CD4-positive, alpha-beta T cell treated with Interleukin-6 at 100 ng/mL for 8 hours (primary cell): Measurements from ENCODE around the gene RGMB.
A peak's percentile ranks its signal among the peaks of the same experiment; 100 is the strongest.
"Not testable (repeated sequence)": the region's sequence is repeated elsewhere in the genome, so short reads cannot be mapped to it uniquely, and the experiment has no call there.

ENCODE experiments used
- DNase-seq: peaks from one replicate; pipeline ENCODE4 v3.0.0-alpha.2; 2020; ENCODE audit warnings: mixed read lengths, low spot score

Gene RGMB, protein sequence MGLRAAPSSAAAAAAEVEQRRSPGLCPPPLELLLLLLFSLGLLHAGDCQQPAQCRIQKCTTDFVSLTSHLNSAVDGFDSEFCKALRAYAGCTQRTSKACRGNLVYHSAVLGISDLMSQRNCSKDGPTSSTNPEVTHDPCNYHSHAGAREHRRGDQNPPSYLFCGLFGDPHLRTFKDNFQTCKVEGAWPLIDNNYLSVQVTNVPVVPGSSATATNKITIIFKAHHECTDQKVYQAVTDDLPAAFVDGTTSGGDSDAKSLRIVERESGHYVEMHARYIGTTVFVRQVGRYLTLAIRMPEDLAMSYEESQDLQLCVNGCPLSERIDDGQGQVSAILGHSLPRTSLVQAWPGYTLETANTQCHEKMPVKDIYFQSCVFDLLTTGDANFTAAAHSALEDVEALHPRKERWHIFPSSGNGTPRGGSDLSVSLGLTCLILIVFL

DNA sequence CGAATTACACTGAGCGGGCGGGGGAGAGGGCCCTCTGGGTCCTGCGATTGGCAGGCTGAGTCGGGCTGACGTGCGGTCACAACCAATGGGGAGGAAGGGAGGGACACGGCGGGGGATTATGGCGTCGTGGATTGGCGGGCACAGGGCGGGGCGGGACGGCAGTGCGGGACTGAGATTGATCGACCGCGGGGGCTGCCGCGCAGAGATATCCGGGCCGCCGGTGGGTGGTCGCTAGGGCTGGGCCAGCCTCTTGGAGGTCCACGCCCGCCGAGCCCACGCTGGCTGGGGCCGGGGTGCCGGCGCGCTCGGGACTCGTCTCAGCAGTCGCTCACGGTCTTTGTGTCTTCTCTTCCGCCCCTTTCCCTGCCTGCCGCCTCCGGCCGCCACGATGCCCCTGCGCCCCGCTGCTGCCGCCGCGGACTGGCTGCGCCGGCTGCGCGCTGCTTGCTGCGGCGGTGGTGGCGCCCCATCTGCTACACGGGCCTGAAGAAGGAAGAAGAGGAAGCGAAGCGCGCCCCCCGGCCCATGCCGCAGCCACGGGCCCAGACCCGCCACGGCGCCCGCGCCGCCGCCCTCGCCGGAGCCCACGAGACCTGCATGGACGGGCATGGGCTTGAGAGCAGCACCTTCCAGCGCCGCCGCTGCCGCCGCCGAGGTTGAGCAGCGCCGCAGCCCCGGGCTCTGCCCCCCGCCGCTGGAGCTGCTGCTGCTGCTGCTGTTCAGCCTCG lies at the start of gene RGMB:
TSS of gene RGMB (plus strand) at position 200 of the 728 bp plus-strand sequence. CDS start at position 608, 408 bp downstream.
- peak; percentile 93 for DNase-seq

DNA sequence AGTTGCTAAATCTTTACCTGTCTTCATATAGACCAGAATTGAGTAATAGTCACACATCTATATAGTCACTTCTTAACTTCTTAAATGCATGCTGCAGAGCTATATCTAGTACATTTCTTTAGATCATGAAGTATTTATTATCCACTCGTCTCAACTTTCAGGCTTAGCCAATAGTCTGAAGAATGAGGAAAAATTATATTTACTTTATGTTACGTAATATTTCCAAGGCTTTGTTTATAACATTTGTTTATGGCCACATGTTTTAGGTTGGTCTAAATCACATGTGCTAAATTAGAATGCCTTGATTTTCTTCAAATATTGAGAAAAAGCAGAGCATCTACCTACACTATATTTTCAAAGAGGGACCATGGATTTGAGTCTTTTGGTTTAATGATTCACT lies 47.2 kb upstream of the RGMB start:
- no peak for DNase-seq

DNA sequence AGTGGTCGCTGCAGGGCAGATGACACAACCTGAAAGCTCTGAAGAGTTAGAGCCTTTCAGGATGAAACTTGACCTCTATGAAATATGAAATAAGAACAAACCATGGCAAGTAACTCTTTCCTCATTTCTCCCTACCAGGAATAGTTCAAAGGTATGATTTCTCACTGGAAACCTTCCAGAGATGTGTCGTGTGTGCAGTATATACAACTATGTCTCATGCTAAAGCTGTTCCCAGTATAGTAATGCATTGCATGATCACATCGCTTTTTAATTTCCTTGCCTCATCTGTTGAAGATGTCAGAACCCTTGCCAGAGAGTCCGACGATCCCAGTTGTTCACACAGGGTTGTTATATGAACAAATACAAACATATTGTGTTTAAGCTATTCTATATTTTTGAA lies 45.8 kb upstream of the RGMB start:
- no peak for DNase-seq

DNA sequence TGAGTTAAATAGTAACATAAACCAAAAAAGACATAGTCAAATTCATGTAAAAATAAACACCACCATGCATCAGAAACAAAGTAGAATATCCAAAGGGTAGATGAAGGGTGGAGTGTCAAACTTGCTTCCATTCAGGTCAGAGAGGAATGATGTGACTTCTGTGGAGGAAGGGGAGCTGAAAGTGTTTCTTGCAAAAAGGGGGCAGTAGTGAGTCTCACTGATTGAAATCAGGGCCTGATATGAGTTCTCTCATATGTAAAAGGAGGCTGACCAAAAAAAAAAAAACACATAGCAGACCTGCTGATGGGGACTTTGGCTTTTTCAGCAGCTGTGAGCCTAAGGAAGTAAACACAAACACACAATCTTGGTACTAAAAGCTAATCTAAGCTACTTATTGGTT lies 38.8 kb upstream of the RGMB start:
- DNase-seq: no peak

DNA sequence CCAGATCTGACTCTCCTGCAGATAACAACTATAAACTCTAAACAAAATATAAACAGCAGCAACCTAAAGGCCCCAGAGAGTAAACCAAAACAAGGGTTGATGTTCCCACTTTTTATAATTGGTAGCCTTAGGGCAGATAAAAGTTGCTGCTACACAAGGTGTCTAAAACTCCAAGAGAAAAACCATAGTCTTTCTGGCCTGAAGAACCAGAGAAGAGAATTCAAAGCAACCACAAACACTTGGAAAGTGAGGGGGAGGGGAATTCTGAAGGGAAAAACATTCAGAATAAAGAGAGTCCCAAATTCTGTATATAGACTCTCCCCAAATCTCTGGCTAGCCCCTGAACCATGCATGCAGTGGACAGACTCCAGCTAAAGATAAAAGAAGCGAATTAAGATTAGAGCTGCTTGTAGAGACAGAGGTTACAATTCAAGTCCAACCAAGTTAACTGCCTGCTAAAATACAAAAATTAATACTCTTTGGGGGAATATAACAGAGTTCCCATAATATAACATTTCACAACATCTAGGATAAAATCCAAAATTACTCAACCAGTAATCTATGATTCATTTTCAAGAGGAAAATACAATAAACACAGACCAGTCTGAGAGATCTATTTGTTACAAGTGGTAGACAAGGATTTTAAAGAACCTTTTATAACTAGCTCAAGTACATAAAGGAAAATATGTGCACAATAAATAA lies 37.5 kb upstream of the RGMB start:
- no peak for DNase-seq

DNA sequence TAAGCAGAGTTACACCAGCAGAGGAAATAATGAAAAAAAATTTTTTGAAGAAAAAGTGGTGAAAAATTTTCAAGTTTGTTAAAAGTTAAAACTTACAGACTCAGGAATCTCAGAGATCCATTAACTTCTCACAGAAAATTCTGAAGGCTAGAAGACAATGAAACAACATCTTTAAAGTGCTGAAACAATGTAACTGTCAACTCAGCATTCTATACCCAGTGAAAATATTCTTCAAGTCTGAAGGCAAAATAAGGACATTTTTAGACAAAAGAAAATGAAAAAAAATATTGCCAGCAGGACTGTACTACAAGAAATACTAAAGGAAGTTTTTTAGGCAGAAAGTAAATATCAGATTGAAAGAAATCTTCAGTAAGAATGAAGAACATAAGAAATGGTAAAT lies 36.7 kb upstream of the RGMB start:
- no peak for DNase-seq

DNA sequence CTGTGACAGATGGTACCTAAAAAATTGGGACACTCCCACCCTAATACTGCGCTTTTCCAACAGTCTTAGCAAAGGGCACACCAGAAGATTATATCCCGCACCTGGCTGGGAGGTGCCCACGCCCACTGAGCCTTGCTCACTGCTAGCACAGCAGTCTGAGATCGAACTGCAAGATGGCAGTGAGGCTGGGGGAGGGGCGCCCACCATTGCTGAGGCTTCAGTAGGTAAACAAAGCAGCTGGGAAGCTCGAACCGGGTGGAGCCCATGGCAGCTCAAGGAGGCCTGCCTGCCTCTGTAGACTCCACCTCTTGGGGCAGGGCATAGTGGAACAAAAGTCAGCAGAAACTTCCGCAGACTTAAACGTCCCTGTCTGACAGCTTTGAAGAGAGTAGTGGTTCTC lies 36.0 kb upstream of the RGMB start:
- DNase-seq: not testable (repeated sequence)

DNA sequence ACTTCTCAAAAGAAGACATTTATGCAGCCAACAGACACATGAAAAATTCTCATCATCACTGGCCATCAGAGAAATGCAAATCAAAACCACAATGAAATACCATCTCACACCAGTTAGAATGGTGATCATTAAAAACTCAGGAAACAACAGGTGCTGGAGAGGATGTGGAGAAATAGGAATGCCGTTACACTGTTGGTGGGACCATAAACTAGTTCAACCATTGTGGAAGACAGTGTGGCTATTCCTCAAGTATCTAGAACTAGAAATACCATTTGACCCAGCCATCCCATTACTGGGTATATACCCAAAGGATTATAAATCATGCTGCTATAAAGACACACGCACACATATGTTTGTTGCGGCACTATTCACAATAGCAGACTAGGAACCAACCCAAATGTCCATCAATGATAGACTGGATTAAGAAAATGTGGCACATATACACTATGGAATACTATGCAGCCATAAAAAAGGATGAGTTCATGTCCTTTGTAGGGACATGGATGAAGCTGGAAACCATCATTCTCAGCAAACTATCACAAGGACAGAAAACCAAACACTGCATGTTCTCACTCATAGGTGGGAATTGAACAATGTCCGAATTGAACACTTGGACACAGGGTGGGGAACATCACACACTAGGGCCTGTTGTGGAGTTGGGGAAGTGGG lies 34.8 kb upstream of the RGMB start:
- not testable (repeated sequence) for DNase-seq

DNA sequence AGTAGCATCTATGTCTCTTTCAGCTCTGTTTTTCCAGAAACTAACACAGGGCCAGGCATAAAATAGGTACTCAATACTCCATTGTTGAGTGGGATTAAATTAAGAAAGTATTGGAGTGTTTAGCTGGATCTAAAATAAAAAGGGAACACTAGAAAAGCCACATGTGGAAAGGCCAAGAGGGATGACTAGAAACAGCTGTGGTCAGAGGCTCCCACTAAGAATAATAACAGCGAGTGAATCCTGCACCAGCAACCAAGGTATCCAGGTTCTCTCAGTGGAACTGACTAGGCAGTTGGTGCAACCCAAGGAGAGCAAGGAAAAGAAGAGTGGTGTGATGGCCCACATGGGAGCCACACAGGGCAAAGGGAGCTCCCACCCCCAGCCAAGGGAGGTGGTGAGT lies 31.5 kb upstream of the RGMB start:
- DNase-seq: no peak

DNA sequence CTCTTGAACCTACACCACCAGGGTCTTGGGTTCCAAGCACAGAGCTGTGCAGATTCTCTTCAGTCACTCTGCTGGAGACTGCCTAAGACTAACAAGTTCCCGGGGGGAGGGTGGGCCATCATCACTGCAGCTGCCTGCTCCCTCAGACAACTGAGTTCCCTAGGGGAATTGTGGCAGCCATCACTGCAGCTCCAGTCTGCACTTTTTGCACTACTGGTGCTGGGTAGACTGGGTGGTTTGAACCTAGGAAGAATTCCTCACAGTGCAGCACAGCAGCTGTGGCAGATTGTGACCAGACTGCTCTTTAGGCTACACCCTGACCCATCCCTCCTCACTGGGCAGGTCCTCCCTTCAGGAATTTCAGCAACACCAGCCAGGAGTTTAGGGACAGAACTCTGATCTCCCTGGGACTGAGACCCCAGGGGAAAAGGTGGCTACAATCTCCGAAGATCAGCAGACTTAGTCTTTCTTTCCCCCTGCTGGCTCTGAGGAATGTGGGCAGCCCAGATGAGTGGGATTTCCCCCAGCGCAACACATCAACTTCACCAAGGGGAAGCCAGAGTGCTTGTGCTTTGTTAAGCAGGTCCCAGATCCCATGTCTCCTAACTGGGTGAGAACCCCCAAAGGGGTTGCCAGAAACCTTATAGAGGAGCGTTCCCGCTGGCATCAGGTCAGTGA lies 30.9 kb upstream of the RGMB start:
- no peak for DNase-seq

DNA sequence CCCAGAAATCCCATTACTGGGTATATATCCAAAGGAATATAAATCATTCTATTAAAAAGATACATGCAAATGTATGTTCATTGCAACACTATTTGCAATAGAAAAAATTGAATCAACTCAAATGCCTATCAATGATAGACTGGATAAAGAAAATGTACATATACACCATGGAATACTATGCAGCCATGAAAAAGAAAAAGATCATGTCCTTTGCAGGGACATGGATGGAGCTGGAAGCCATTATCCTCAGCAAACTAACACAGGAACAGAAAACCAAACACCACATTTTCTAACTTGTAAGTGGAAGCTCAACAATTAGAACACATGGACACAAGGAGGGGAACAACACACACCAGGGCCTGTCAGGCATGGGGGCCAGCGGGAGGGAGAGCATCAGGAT lies 25.2 kb upstream of the RGMB start:
- DNase-seq: not testable (repeated sequence)

DNA sequence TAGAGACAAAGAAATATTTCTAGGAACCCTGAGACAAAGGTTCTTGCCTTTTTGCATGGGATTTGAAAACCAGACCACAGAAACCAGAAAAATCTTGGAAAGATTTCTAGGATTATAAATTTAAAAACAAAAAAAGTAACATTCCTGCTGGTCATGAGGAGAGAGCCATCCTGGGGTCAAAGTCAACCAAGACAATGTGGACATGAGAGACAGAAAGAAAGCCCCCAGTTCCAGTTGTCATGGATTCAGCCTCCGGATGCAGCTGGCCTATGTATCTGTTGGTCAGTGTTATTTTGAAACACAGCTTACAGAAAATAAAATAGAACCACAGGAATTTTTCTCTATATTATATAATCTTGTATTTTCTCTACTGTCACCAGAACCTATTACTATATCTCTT lies 24.4 kb upstream of the RGMB start:
- DNase-seq: no peak

DNA sequence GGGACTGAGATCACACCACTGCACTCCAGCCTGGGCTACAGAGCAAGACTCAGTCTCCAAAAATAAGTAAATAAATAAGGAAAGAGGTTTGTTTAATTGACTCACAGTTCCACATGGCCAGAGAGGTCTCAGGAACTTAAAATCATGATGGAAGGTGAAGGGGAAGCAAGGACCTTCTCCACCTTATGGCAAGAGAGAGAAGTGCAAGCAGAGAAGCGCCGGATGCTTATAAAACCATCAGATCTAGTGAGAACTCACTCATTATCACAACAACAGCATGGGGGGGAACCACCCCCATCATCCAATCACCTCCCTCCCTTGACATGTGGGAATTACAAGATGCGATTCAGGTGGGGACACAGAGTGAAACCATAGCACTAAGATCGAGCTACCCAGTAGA lies 22.8 kb upstream of the RGMB start:
- no peak for DNase-seq

DNA sequence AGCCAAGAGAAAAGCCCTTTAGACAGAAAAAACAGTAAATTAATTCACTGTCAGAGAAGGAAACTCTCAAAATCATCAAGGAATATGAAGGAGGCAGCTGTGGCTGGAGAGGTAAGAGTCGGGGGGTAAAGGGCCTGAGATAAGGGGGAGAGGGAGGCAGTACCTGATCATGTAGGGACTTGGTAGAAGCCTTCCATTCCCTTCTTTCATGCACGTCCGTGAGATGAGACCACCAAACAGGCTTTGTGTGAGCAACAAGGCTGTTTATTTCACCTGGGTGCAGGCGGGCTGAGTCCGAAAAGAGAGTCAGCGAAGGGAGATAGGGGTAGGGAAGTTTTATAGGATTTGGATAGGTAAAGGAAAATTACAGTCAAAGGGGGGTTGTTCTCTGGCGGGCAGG lies 21.1 kb upstream of the RGMB start:
- DNase-seq: not testable (repeated sequence)

DNA sequence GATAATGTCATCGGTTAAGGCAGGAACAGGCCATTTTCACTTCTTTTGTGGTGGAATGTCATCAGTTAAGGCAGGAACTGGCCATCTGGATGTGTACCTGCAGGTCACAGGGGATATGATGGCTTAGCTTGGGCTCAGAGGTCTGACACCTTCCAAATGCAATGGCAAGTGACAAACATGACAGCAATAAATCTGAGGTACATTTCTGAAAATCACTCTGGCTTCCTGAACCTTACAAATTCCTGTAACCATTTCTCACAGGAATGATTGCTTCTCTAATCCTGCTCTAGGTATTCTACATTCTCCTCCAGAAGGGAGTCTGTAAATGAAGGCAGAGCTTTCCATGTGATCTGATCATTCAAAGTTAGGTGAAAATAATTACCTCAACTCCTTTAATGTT lies 20.7 kb upstream of the RGMB start:
- DNase-seq: not testable (repeated sequence)

DNA sequence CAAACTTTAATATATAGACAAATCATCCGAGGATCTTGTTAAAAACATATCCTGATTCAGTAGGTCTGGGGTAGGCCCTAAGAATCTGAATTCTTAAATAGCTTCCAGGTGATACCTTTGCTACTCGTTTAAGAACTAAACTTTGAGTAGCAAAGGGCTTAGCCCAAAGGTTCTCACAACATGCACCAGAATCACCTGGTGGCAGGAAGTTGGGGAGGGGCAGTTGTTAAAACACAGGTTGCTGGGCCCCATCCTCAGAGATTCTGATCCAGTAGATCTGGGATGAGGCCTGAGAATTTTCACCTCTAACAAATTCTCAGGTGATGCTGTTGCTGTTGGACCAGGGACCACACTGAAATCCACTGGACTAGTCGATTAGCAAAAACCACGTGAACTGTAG lies 20.0 kb upstream of the RGMB start:
- no peak for DNase-seq

DNA sequence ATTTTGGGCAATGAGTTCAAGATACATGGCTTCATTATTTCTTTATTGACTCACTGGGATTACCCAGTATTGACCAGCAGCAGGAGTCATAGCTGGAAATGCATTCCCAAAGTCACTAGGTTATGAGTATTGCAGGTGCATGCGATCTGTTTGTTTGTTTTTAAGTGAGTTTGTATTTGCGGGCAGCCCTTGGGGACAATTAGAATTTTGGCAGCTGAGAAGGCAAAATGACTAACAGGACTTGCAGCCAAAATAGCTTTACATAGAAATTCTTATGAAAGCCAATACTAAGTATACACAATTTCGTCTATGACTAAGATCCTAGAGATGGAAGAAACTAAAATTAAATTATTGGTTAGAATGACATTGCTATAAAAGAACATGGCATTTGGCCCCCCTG lies 18.1 kb upstream of the RGMB start:
- DNase-seq: no peak

DNA sequence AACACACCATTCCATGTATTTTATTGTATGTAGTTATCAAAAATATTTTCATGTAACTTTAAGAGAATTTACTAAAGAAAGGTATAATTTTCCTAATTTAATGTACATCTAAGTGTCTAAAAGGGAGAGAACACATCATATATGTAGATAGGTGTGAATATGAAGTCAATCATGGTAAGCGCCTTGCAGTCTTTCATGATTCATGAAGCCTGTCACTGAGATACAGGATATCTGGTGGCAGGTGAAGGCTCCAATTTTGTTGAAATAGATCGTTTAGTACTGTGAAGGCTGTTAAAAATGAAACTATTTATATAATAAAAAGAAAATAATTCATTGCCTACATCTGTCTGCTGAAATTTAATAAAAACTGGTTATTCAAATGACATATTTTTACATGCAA lies 15.5 kb upstream of the RGMB start:
- DNase-seq: no peak

DNA sequence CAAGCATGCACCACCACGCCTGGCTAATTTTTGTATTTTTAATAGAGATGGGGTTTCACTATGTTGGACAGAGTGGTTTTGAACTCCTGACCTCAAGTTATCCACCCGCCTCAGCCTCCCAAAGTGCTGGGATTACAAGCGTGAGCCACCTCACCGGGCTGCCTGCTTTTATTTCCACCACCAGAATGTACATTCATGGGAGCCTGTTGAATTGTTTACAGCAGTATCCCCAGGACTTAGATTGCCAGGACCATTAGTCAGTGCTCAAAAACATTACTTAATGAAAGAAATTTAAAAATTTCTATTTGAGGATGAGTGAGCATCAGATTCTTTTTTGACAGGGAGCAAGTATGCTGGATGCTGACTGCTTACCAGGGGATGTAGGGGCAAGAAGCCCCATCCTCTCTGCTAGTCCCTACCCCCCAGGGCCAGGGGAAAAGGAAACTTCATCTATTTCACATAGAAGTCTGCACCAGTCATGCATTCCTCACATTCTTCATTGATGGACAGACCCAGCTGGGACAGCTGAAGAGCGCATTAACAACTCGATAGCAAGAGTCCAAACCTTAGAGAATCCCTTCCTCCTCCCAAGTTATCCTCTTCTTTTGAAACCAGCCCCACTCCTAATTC lies 10.3 kb upstream of the RGMB start:
- DNase-seq: no peak

DNA sequence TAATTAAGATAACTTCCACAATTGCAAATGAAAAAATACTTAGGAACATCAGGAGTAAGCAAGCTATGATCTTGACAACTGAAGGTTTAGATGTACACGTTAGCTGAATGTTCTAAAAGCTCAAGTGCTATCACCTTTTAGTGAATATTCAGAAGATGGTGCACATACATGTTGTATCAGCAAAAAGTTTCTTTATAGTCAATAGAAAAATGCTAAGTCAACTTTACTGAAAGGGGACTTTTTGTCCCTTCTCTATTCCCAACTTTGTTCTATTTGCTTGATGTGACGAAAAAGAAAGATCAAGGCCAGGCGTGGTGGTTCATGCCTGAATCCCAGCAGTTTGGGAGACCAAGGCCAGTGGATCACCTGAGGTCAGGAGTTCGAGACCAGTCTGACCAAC lies 7.6 kb upstream of the RGMB start:
- no peak for DNase-seq

DNA sequence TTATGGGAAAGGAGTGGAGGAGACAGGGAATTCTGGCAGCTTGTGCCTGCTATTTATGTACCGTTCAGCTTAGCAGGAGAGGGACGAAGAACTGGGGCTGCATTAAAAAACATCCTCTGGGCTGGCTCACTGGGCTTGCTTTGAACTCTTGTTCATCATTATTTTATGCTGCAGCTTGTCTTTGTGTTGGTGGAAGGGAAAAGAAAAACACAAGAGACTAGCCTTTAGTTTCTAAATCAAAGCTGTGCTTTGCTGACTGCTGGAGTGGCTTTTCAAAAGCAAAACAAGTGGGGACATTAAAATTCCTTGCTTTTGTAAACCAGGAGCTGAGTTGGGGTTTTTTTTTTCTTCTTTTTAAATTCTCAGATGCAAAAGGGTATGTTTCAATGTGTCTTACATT lies 5.9 kb upstream of the RGMB start:
- no peak for DNase-seq
